KBM-7 (cell line): ENCODE results near the gene CRTAC1.
A peak's percentile ranks its signal among the peaks of the same experiment; 100 is the strongest.

Source experiments
- DNase-seq: peaks from one replicate; pipeline ENCODE4 v3.0.0-alpha.2; 2015
- in situ Hi-C: fragments of 300-500 bp; cut with MboI; formaldehyde crosslinking; loops from 2 replicates; pipeline ENCODE4 v1.14.3; 2020; ENCODE audit warnings: low sequenced_read_pairs, low pct_unique_long_range_greater_than_20kb, mixed read lengths

Gene CRTAC1, protein sequence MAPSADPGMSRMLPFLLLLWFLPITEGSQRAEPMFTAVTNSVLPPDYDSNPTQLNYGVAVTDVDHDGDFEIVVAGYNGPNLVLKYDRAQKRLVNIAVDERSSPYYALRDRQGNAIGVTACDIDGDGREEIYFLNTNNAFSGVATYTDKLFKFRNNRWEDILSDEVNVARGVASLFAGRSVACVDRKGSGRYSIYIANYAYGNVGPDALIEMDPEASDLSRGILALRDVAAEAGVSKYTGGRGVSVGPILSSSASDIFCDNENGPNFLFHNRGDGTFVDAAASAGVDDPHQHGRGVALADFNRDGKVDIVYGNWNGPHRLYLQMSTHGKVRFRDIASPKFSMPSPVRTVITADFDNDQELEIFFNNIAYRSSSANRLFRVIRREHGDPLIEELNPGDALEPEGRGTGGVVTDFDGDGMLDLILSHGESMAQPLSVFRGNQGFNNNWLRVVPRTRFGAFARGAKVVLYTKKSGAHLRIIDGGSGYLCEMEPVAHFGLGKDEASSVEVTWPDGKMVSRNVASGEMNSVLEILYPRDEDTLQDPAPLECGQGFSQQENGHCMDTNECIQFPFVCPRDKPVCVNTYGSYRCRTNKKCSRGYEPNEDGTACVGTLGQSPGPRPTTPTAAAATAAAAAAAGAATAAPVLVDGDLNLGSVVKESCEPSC

GRCh38 chr10:98030093-98030821, at the start of gene CRTAC1:
CRTAC1 (minus strand) TSS chr10:98030621; CDS start chr10:98030472, 149 bp downstream.
- peak; percentile 20 for DNase-seq

GRCh38 chr10:98078774-98079173, 48.4 kb upstream of the CRTAC1 start:
- peak; percentile 21 for DNase-seq
- in situ Hi-C loops = no loop called here

More at GRCh38 chr10:98030093-98030821, at the start of gene CRTAC1:
- in situ Hi-C loops = no loop called here

DNA sequence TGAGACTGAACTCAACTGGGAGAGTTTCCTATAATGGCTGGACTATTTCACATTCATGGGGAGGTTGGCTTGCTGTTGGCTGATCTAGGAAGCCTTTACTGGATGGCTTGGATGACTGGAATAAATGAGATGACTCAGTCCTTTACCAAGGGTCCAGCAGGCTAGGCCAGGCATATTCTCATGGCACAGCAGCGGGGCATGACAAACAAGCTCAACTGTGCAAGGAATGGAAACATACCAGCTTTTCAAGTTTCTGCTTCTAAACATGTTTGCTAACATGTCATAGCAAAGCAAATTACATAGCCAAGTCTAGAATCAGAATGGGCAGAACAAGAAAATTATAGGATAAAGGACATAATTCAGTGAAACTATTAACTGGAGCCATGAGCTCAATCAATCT, 46.8 kb upstream of the CRTAC1 start:
- no peak for DNase-seq
- in situ Hi-C loops = no loop called here

GRCh38 chr10:98076086-98076485, 45.7 kb upstream of the CRTAC1 start:
- DNase-seq = peak; percentile 70
- in situ Hi-C loops = no loop called here

GRCh38 chr10:98074315-98074911, 44.0 kb upstream of the CRTAC1 start:
- peak; percentile 18 for DNase-seq
- in situ Hi-C loops = no loop called here

- in situ Hi-C loops = no loop called here
- DNase-seq = no peak
Measured at GRCh38 chr10:98067165-98067564, 36.7 kb upstream of the CRTAC1 start.

- in situ Hi-C loops = no loop called here
- no peak for DNase-seq
Measured at GRCh38 chr10:98063740-98064027, 33.3 kb upstream of the CRTAC1 start.

- in situ Hi-C loops = no loop called here
- no peak for DNase-seq
Measured at GRCh38 chr10:98062424-98062823, 32.0 kb upstream of the CRTAC1 start.

- DNase-seq = no peak
- in situ Hi-C loops = no loop called here
Measured at GRCh38 chr10:98060079-98060478, 29.7 kb upstream of the CRTAC1 start.

DNA sequence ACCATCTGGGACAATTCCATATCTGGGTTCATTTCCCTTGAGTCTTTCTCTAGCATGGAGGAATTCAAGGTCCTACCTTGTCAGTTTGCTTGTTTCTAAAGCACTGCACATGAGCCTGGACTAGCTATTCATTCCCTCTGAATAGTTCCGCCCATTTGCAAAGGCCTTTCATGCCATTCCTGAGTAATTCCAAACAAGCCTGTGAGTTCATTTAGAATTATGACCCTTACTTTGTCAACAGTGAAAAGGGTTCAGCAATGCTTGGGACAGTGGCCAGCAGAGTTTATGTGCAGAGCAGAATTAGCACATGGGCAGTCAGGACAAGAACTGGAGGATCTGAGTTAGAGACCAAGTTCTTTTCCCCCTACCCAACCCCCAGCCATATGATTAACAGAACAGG, 27.9 kb upstream of the CRTAC1 start:
- in situ Hi-C loops = no loop called here

GRCh38 chr10:98055841-98056516, 25.6 kb upstream of the CRTAC1 start:
- in situ Hi-C loops = no loop called here
- peak; percentile 40 for DNase-seq

More for the DNA sequence above, 27.9 kb upstream of the CRTAC1 start:
- DNase-seq = no peak

- in situ Hi-C loops = no loop called here
- DNase-seq = no peak
Measured at GRCh38 chr10:98047009-98047741, 16.8 kb upstream of the CRTAC1 start.

GRCh38 chr10:98045785-98046389, 15.5 kb upstream of the CRTAC1 start:
- peak; percentile 57 for DNase-seq
- in situ Hi-C loops = no loop called here

DNA sequence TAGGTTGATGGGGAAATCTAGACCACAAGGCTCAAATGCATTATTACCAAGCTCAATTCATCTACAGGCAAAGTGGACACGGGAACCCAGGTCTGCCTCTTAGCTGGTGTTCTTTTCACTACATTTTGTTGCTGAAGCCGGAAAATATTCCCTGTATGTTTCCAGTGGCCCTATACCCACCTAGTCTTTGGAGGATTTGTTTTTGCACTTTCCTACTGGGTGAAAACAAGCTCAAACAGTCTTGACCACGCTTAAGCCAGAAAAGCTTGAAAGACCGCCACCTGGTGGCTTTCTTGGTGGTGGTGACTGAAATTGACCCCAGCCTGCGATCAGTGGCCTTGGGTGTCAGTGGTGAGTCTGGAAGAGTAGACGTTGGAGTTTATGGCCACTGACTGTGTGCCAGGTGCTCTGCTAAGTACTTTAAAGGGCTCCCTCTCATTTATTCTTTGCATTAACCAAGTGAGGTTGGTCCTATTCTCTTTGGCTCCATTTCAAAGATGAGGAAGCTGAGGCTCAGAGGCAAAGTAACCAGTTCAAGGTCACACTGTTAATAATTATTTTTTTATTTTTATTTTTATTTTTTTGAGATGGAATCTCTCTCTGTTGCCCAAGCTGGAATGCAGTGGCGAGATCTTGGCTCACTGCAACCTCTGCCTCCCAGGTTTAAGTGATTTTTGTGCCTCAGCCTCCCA, 11.1 kb upstream of the CRTAC1 start:
- in situ Hi-C loops = no loop called here
- DNase-seq = peak; percentile 58

GRCh38 chr10:98039690-98040381, 9.4 kb upstream of the CRTAC1 start:
- in situ Hi-C loops = no loop called here
- no peak for DNase-seq

GRCh38 chr10:98038288-98038687, 7.9 kb upstream of the CRTAC1 start:
- in situ Hi-C loops = no loop called here
- DNase-seq = no peak

GRCh38 chr10:98035599-98035998, 5.2 kb upstream of the CRTAC1 start:
- in situ Hi-C loops = no loop called here
- no peak for DNase-seq
